NOMO-1 (cell line): ENCODE results near the gene SLC2A8.
A peak's percentile ranks its signal among the peaks of the same experiment; 100 is the strongest.

ENCODE experiments used
- DNase-seq, 2 experiments: peaks; one replicate each; lab custom pipeline; 2025; ENCODE audit not compliant: unreplicated experiment in 2 of 2; lab: John Stamatoyannopoulos, UW

Gene SLC2A8

GRCh38 chr9:127399736-127400269, 2.8 kb downstream of the SLC2A8 start:
- no peak for DNase-seq

GRCh38 chr9:127402401-127403090, 5.6 kb downstream of the SLC2A8 start:
- DNase-seq = no peak

- DNase-seq = no peak
These were observed 6.7 kb downstream of the SLC2A8 start for GRCh38 chr9:127403507-127404192.

- no peak for DNase-seq
These were observed 7.7 kb downstream of the SLC2A8 start for GRCh38 chr9:127404631-127405030.

- no peak for DNase-seq
These were observed 8.6 kb downstream of the SLC2A8 start for GRCh38 chr9:127405344-127406125.

GRCh38 chr9:127406799-127407491, 10.0 kb downstream of the SLC2A8 start:
- DNase-seq = no peak

- DNase-seq = no peak
These were observed 10.5 kb downstream of the SLC2A8 start for GRCh38 chr9:127407492-127407843.

GRCh38 chr9:127411122-127411521, 14.2 kb downstream of the SLC2A8 start:
- DNase-seq = peak in 1 of 2 experiments; percentile 75

GRCh38 chr9:127415141-127415540, 18.2 kb downstream of the SLC2A8 start:
- DNase-seq = no peak

- DNase-seq = no peak
These were observed 18.7 kb downstream of the SLC2A8 start for GRCh38 chr9:127415657-127416056.

- DNase-seq = no peak
These were observed 20.4 kb downstream of the SLC2A8 start for GRCh38 chr9:127417131-127418036.

GRCh38 chr9:127418037-127418471, 21.1 kb downstream of the SLC2A8 start:
- DNase-seq = no peak

- no peak for DNase-seq
These were observed 22.4 kb downstream of the SLC2A8 start for GRCh38 chr9:127419348-127419747.

- DNase-seq = no peak
These were observed 24.1 kb downstream of the SLC2A8 start for GRCh38 chr9:127421057-127421456.

GRCh38 chr9:127422133-127422782, 25.3 kb downstream of the SLC2A8 start:
- DNase-seq = no peak

GRCh38 chr9:127422787-127423186, 25.8 kb downstream of the SLC2A8 start:
- no peak for DNase-seq

GRCh38 chr9:127423476-127423933, 26.5 kb downstream of the SLC2A8 start:
- no peak for DNase-seq

GRCh38 chr9:127423934-127424675, 27.1 kb downstream of the SLC2A8 start, which contains the start of gene ZNF79:
TSS of gene ZNF79 (plus strand) at chr9:127424382. CDS start at chr9:127424788, 406 bp downstream.
- peak; percentile 88 to 96 for DNase-seq
